GM19467 (cell line): ENCODE data around the gene TRIM5.
A peak's percentile ranks its signal among the peaks of the same experiment; 100 is the strongest.
"Not testable (repeated sequence)": the region's sequence is repeated elsewhere in the genome, so short reads cannot be mapped to it uniquely, and the experiment has no call there.

Experiments
- ATAC-seq: cut with Tn5 transposase; IDR thresholded peaks from one replicate; pipeline ENCODE4 v1.9.1; 2021; ENCODE audit warnings: mild to moderate bottlenecking, moderate library complexity; ENCODE audit not compliant: unreplicated experiment

Gene TRIM5

DNA sequence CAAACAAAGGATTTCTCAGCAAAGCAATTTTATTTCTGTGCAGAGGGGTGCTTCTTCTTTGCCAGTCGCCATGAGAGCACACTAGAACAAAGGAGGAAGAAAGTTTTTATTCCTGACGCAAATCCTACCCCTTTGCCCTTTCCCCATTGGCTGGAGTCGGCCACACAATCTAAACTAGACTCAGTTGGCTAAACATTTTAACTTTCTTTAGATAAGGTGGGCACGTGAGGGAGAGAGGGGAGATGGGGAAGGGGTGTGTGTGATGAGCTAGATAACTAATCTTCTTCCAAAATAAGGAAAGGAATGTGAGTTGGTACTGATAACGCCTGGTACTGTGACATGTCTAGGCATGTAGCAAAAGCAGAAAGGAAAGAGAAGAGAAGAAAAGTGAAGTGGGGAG, 5.3 kb upstream of the TRIM5 start:
- ATAC-seq, result no peak

DNA sequence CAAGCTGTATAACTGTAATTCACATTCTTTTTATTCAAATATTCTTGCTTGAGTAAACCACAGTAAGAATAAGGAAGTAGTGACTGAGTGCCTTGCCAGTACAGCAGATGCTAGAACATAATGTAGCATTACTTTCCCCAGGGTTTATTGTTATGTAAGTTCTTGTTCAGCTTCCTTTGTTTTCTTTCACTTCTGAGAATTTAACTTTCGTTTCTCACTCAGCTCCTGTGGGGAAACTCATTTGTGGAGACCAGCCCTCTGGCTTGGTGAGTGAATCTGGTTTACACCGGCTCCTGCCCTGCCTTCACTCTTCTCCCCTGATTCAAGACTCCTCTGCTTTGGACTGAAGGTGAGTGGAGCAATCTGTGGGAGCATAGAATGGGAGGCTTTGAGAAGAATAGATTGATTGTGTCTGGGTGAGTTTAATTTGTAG, 4.7 kb upstream of the TRIM5 start, which contains the start of gene TRIM22:
Gene TRIM22 (plus strand): TSS at position 240 of the 433 bp plus-strand sequence. CDS start 6,443 bp downstream, outside the sequence.
- peak; percentile 68 for ATAC-seq

DNA sequence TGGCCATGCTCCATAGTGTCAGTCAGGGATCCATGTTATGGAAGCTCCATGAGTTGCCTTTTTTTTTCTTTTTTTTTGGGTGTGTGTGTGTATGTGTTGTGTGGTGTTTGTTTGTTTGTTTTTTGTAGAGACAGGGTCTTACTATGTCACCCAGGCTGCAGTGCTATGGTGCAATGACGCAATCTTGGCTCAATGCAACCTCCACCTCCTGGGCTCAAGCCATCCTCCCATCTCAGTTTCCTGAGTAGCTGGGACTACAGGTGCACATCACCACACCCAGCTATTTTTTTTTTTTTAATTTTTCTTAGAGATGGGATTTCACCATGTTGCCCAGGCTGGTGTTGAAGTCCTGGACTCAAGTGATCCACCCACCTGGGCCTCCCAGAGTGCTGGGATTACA, 3.6 kb upstream of the TRIM5 start:
- ATAC-seq, result no peak

DNA sequence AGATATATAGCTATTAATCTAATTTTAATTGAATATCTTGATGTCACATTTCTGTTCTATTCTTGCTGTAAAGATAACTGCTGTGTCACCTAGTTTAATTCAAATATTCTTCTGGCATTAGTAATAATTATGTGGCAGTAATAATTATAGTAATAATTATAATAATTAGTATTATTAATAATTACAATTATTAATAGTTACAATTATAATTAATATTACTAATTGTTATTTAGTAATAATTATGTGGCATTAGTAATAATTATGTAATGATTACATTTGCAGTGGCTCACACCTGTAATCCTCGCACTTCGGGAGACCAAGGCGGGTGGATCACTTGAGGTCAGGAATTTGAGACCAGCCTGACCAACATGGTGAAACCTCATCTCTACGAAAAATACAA, 1.6 kb upstream of the TRIM5 start:
- no peak for ATAC-seq

DNA sequence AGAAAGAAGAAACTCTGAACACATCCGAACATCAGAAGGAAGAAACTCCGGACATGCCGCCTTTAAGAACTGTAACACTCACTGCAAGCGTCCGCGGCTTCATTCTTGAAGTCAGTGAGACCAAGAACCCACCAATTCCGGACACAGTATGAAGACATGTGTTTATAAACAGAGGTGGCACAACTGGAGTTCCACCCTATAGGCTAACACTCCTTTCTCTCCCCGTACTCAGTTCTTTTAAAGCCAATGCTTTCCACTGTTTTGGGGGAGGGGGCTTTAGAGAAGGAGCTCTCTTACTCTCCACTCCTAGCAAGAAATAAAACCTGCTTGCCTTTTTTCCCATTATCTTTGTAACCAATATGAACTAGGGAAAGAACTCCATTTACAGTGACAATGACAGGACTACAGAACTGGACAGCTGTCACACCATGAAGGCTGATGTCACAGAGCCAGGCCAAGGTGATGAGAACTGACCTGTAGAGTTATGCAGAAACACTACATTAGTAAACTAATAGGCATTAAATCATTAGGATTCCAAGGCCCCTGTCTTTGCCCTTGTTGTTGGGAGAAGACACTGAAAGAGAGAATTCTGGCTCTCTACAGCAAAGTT, 733 bp downstream of the TRIM5 start:
- ATAC-seq, result peak; percentile 4

DNA sequence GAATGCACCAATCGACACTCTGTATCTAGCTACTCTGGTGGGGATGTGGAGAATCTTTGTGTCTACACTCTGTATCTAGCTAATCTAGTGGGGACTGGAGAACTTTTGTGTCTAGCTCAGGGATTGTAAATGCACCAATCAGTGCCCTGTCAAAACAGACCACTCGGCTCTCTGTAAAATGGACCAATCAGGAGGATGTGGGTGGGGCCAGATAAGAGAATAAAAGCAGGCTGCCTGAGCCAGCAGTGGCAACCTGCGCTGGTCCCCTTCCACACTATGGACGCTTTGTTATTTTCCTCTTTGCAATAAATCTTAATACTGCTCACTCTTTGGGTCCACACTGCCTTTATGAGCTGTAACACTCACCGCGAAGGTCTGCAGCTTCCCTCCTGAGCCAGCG, 1.3 kb downstream of the TRIM5 start:
- ATAC-seq, result not testable (repeated sequence)

DNA sequence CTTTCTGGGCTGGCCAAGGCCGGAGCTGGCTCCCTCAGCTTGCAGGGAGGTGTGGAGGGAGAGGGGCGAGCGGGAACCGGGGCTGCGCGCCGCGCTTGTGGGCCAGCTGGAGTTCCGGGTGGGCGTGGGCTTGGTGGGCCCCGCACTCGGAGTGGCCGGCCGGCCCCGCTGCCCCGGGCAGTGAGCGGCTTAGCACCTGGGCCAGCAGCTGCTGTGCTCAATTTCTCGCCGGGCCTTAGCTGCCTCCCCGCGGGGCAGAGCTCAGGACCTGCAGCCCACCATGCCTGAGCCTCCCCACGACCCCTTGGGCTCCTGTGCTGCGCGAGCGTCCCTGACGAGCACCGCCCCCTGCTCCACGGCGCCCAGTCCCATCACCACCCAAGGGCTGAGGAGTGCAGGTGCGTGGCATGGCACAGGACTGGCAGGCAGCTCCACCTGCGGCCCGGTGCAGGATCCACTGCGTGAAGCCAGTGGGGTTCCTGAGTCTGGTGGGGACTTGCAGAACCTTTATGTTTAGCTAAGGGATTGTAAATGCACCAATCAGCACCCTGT, 1.9 kb downstream of the TRIM5 start:
- ATAC-seq, result not testable (repeated sequence)

DNA sequence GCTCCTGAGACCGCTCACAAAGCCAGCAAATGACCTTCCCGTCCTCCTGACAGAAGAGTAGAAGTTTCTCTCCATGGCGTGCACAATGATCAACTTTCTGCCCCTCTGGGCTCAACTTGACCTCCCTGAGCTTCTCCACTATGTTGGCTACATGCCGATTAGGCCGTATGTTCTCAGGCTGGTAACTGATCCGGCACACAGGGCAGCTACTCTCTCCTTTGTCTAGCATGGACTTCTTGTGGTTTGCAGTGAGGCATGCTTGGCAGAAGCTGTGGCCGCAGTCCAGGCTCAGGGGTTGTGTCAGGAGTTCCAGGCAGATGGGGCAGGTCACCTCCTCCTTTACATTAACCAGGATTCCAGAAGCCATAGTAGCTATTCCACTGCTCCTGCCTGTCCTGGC, 5.1 kb downstream of the TRIM5 start:
- ATAC-seq, result no peak

DNA sequence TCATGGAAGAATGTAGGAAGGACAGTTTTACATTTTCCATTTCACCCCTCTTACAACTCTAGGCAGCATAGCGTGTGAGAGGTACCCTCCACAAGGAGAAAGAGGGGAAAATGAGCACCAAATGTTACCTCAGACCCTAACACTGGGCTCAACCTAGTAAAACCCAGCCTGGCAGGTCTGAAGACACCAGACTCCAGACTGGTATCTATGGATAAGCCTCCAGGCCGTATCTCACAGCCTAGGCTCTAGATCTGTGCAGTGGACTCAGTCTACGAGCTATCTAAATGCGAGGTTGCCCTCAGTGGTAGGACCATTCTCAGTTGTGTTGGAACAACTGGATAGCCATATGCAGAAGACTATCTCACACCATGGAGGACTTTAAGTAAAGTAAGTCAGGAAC, 10.5 kb downstream of the TRIM5 start:
- ATAC-seq, result no peak

DNA sequence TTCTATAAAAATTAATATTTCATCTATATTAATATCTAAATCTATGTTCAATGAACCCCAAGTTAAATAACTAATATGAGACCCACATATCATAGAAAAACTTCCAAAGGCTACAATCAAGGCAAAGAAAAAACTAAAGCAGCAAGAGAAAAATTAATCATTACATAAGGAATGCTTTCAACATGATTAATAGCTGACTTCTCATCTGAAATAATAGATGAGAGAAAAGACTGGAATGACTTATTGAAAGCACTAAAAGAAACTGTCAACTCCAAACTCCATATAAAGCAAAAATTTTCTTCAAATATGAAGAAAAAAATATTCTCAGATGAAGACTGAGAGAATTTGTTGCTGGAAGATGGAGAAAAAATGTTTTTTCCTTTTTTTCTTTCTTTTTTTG, 13.0 kb downstream of the TRIM5 start:
- ATAC-seq, result no peak

DNA sequence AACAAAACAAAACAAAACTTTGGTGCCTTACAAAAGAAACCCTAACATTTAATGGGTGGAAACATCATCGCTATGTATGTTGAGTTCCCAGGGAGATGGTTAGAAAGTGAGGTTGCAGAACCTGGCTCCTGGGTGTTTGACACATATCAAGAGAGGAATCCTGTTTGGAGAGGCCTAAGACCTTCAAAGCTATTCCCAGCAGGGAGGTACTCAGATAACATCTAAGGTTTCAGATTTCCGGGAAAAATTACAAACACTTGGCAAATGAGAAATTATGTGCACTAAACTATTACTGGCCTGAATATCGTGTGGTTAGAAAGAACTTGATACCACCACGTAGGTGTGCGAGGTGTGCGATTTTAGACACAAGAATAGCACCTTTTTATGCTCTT, 18.5 kb downstream of the TRIM5 start:
- no peak for ATAC-seq

DNA sequence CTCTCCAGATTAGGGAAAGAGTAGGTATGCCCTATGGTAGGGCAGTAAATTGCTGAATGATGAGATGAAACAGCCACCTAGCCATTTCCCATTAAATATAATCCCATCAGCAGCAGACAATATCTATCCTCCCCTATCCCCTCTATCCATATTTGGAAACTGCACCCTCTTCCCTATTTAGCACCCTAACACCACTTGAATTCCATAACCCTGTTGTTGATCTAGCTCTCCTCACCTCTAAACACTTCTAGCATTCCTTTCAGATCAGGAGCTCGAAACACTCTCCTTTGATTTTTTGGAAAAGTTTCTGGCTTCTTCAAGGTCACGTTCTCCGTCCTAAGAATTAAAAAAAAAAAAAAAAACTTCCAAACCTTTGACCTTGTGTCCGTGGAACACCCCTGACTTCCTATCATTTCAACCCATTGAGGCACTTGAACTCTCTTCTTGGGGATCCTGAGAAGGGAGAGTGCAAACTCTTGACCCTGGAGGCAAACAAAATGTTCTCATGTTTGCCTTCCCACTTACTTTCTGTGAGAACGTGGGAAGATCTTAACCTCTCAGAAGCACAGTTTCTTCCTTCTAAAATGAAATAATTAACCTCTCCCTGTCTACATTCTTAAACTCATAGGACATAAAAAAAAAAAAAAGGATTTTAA, 19.0 kb downstream of the TRIM5 start:
- ATAC-seq, result no peak

DNA sequence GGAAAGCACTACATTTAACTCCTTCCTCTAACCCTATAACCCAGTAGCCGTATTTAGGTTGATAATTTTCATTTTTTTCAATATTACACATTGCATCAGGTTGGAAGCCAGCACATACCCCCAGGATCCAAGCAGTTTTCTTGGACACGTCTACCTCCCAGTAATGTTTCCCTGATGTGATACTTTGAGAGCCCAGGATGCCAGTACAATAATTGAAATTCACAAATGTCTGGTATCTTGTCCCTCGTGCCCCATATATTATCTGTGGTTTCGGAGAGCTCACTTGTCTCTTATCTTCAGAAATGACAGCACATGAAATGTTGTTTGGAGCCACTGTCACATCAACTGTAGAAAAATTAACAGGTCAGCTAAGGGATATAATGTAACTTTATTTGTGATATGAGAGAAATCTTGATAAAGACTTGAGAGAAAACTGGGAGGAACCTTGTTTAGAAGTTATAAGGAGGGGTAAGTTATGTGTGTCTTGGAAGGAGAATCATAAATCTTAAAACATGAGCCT, 19.8 kb downstream of the TRIM5 start:
- no peak for ATAC-seq

DNA sequence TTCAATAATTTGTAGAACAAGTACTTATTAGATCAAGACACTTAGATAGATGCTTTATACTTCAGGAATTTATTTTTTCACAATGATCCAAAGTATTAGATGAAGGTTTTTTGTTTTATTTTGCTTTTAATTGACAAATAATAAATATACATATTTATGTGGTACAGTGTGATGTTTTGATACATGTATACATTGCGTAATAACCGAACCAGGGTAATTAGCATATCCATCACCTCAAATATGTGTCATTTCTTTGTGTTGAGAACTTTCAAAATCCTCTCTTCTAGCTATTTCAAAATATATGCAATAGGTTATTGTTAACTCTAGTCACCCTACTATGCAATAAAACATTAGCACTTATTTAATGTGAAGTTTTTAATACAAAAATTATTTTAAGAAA, 21.4 kb downstream of the TRIM5 start:
- no peak for ATAC-seq

DNA sequence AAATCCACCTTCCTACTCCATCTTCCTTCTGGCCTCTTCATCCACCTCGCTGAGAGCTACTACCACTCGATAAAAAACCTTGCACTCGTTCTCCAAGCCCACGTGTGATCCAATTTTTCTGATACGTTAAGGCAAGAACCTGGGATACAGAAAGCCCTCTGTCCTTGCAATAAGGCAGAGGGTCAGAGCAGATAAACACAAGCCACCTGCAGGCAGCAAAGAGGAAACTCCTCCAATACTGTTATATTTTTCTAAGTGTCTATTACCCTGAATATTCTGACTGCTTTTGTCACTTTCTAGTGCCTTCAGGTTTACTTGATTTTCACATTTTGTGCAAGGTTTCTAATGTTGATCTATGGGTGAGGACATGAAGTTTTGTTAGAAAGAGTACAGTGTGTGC, 26.6 kb downstream of the TRIM5 start:
- no peak for ATAC-seq

DNA sequence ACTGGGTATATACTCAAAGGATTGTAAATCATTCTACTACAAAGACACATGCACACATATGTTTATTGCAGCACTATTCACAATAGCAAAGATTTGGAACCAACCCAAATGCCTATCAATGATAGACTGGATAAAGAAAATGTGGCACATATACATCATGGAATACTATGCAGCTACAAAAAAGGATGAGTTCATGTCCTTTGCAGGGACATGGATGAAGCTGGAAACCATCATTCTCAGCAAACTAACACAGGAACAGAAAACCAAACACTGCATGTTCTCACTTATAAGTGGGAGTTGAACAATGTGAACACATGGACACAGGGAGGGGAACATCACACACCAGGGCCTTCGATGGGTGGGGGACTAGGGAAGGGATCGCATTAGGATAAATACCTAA, 27.9 kb downstream of the TRIM5 start:
- not testable (repeated sequence) for ATAC-seq

DNA sequence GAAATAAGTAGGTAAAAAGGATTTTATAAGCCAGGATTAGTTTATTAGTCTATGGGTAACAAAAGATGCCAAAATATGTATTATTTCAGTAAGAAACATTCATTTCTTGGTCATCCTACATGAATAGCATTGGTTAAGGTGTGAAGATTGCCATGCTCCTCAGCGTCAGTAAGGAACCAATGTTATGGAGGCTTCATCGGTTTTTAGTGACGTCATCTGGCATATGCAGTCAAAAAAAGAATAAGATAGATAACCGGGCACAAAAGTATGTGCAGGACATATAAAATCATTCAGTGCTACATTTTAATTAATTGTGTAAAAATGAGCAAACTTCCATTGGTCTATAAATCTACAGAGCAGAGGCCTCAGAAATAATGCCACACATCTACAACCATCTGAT, 29.4 kb downstream of the TRIM5 start:
- ATAC-seq, result no peak

DNA sequence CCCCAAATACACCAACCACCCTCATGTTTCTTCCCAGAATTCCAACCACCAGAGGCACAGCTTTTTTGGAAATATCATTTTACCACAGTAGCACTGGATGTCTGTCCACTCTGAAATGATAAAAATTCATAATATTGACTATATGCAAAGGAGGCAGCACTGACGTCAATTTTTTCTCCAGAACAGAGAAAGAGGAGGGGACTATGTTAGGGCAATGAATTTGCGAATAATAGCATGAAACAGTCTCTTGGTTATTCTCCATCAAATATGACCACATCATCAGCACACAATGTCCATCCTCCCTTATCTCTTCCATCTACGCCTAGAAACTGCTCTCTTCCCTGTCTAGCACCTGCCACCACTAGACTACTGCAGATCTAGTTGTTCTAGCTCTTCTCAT, 38.7 kb downstream of the TRIM5 start:
- ATAC-seq, result no peak

DNA sequence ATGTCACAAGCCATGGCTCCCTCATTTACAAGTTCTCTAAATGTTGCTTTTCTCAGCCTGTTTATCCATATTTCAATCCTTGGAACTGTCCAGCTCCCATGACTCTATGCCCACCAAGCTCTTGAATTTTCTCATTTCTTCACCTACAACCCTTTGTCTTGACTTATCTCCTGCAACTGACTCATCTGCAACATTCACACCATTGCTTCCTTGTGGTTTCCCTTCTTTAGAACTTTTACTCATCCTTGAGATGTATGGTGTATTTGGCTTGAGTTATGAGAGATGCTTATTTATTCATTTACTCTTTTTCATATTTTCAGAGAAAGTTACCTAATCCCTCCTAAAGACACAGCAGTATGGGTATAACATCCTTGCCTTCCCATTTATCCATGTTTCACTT, 41.3 kb downstream of the TRIM5 start:
- no peak for ATAC-seq

DNA sequence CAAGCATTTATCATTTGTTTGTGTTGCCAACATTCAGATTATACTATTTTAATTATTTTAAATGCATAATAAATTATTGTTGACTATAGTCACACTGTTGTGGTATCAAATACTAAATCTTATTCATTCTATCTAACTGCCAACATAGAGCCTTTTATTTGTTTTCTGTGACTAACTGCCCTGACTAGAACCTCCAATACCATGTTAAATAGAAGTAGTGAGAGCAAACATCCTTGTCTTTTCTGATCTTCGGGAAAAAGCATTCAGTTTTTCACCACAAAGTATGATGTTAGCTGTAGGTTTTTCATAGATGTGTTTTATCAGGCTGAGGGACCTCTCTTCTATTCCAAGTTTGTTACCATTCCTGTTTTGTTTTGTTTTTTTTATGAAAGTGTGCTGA, 44.9 kb downstream of the TRIM5 start:
- no peak for ATAC-seq

DNA sequence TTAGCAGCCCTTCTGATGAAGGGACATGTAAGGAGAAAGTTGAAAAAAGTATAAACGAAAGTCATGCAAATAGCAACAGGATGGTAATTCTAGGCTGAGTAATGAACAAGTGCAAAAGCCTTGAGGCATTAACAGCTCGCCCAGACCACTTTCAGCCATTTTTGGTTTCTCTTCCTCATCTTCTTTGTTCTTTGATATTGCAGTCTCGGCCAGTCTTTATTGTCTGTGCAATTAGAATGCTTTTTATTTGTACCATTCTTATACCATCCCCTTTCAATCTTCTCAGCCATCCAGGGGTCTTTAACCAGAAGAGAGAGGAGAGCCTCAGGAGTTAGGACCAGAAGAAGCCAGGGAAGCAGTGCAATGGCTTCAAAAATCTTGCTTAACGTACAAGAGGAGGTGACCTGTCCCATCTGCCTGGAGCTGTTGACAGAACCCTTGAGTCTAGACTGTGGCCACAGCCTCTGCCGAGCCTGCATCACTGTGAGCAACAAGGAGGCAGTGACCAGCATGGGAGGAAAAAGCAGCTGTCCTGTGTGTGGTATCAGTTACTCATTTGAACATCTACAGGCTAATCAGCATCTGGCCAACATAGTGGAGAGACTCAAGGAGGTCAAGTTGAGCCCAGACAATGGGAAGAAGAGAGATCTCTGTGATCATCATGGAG, 52.8 kb downstream of the TRIM5 start:
- ATAC-seq, result peak; percentile 89

DNA sequence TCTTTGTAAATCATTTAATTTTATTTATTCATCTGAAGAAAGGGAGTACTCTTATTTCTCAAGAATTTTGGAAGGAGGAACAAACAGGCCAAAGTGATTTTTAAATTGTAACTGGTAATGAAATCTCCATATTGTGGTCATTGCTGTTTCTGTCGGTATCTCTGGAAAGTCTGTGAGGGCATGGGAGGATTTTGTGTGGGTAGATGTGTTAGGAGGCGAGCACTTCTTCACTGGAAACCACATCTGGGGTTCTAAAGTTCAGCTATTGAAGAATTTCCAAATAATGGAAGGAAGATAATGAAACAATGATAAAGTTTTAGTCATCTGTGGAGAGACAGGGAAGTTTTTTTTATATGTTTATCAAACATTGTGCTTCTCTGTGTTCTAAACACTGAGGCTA, 53.5 kb downstream of the TRIM5 start:
- ATAC-seq, result peak; percentile 15
